Measurements from ENCODE around the gene STAT1.
"Not testable (repeated sequence)": the region's sequence is repeated elsewhere in the genome, so short reads cannot be mapped to it uniquely, and the experiment has no call there.

DNA sequence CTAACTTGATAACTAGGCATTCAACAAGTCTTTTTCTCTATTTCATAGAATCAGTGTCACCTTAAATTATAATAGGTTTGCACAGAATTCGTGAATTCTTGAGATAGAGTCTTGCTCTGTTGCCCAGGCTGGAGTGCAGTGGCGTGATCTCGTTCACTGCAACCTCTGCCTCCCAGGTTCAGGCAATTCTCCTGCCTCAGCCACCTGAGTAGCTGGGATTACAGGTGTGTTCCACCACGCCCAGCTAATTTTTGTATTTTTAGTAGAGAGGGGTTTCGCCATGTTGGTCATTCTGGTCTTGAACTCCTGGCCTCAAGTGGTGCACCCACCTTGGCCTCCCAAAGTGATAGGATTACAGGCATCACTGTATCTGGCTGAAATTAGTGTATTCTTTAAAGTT is 52.9 kb downstream of the STAT1 start:
- TF ChIP-seq, protein P1, sequence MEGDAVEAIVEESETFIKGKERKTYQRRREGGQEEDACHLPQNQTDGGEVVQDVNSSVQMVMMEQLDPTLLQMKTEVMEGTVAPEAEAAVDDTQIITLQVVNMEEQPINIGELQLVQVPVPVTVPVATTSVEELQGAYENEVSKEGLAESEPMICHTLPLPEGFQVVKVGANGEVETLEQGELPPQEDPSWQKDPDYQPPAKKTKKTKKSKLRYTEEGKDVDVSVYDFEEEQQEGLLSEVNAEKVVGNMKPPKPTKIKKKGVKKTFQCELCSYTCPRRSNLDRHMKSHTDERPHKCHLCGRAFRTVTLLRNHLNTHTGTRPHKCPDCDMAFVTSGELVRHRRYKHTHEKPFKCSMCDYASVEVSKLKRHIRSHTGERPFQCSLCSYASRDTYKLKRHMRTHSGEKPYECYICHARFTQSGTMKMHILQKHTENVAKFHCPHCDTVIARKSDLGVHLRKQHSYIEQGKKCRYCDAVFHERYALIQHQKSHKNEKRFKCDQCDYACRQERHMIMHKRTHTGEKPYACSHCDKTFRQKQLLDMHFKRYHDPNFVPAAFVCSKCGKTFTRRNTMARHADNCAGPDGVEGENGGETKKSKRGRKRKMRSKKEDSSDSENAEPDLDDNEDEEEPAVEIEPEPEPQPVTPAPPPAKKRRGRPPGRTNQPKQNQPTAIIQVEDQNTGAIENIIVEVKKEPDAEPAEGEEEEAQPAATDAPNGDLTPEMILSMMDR (IDR thresholded peaks at IDR 0.05; ENCODE audit: poor library complexity, severe bottlenecking), result not testable (repeated sequence)
- not testable (repeated sequence) for TF ChIP-seq TAF1 (IDR thresholded peaks at IDR 0.05; ENCODE audit: low read depth); EP300 (conservative IDR thresholded peaks at IDR 0.05; ENCODE audit: poor library complexity, severe bottlenecking); EZH2 (IDR thresholded peaks at IDR 0.05; ENCODE audit: borderline replicate concordance, insufficient read depth, low read length, poor library complexity, severe bottlenecking); POLR2AphosphoS5 (IDR thresholded peaks at IDR 0.05)
- TF ChIP-seq, protein P2, sequence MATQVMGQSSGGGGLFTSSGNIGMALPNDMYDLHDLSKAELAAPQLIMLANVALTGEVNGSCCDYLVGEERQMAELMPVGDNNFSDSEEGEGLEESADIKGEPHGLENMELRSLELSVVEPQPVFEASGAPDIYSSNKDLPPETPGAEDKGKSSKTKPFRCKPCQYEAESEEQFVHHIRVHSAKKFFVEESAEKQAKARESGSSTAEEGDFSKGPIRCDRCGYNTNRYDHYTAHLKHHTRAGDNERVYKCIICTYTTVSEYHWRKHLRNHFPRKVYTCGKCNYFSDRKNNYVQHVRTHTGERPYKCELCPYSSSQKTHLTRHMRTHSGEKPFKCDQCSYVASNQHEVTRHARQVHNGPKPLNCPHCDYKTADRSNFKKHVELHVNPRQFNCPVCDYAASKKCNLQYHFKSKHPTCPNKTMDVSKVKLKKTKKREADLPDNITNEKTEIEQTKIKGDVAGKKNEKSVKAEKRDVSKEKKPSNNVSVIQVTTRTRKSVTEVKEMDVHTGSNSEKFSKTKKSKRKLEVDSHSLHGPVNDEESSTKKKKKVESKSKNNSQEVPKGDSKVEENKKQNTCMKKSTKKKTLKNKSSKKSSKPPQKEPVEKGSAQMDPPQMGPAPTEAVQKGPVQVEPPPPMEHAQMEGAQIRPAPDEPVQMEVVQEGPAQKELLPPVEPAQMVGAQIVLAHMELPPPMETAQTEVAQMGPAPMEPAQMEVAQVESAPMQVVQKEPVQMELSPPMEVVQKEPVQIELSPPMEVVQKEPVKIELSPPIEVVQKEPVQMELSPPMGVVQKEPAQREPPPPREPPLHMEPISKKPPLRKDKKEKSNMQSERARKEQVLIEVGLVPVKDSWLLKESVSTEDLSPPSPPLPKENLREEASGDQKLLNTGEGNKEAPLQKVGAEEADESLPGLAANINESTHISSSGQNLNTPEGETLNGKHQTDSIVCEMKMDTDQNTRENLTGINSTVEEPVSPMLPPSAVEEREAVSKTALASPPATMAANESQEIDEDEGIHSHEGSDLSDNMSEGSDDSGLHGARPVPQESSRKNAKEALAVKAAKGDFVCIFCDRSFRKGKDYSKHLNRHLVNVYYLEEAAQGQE (IDR thresholded peaks at IDR 0.05; ENCODE audit: borderline replicate concordance), result not testable (repeated sequence)

Data from neural cell (in vitro differentiated cells).